Lower lobe of right lung (tissue), 2 donors: ENCODE data around the gene CEP128. TPM values are rescaled to one million over a fixed set of nuclear protein-coding genes. Genes with fewer than 3 reads are reported as not detected.
"Not testable (repeated sequence)": the region's sequence is repeated elsewhere in the genome, so short reads cannot be mapped to it uniquely, and the experiment has no call there.

Source experiments
- ATAC-seq, 2 donors: fragments of 200-7000 bp; cut with Tn5 transposase; one replicate each; pipeline ENCODE4 v1.9.1; 2020 to 2022; ENCODE audit warnings: mild to moderate bottlenecking in 2 of 2, moderate library complexity in 2 of 2
- DNase-seq: peaks from one replicate; pipeline ENCODE4 v3.0.0-alpha.2; 2020
- H3K27ac ChIP-seq: fragments of 200-600 bp; one replicate; pipeline ENCODE4 v1.8.0; 2022
- H3K27me3 ChIP-seq: fragments of 200-600 bp; one replicate; pipeline ENCODE4 v1.8.0; 2022; ENCODE audit warnings: low read depth
- H3K36me3 ChIP-seq: fragments of 200-600 bp; one replicate; pipeline ENCODE4 v1.8.0; 2022; ENCODE audit warnings: mild to moderate bottlenecking
- H3K4me1 ChIP-seq: fragments of 200-600 bp; one replicate; pipeline ENCODE4 v1.8.0; 2022
- H3K4me3 ChIP-seq: fragments of 200-600 bp; one replicate; pipeline ENCODE4 v1.8.0; 2022; ENCODE audit warnings: mild to moderate bottlenecking
- H3K9me3 ChIP-seq: fragments of 200-600 bp; one replicate; pipeline ENCODE4 v1.8.0; 2022
- intact Hi-C: fragments of 100-400 bp; cut with DNase I; formaldehyde crosslinking; loops from one replicate; pipeline ENCODE4 v1.11.0; 2022
- total RNA-seq: library from RNA; stranded (reverse); fragmentation: NEBNext Ultra II Directional; extraction: Animal tissue kit (Norgen Biotek cat#: 25700); gene quantifications from one replicate; pipeline ENCODE4 v1.2.1, GENCODE V29; 2021
- TF ChIP-seq, protein P1 (sequence below): fragments of 200-600 bp; IDR thresholded peaks from one replicate; pipeline ENCODE4 v1.8.0; 2022; ENCODE audit warnings: antibody characterized with exemption, mild to moderate bottlenecking
- donor health status: DM: no; HTN: yes; CAD: no; lungs with severe emphysema.

CEP128 gene
- total RNA-seq, 1 donor from 2014 or later: 11.5 TPM

DNA sequence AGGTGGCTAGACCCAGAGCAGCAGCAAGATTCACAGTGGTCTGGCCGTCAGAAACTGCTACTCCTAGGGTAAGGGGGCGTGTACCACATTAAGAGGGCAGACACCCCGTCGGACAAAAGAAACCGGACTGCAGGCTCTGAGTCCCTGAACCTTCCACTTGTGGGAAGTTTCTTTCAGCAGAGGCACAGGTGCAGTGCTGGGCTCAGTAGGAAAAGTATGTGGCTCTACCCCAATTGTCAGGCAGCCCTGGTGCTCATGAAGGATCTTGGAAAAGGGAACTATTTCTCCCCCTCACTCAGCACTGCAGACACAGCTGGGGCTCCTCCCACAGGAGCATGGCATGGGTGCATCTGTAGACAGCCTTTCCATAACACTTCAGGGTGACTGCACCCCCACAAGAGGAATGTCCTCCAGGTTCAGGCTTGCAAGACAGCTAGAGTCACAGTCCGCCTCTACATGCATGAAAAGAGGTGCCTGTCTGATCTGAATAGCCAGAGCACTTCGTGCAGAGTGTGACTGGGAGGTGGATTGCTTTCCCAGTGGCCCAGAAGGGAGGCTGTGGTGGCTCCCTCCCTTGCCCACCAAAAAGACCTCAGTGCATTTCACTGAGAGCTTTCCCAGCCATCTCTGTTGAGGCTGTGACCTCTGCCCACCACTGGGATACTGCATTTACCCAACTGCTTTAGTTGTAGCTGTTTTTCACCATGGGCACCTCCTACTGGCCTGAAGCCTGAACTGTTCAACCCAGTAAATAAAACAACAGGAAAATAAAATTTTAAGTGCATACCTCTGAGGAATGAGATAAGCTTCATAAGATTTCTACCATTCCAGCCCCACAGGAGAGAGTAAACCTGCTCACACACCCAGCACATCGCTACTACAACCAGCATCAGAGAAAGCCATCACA lies 14.2 kb downstream of the CEP128 start:
- Histone ChIP-seq H3K4me1 (no peaks in the 10 kb centered on the region), H3K27ac (no peak overlapping the region), H3K9me3 (no peaks in the 10 kb centered on the region), H3K36me3 (no peaks in the 10 kb centered on the region), H3K4me3 (no peak overlapping the region), H3K27me3 (no peaks in the 10 kb centered on the region)
- TF ChIP-seq, protein P1, sequence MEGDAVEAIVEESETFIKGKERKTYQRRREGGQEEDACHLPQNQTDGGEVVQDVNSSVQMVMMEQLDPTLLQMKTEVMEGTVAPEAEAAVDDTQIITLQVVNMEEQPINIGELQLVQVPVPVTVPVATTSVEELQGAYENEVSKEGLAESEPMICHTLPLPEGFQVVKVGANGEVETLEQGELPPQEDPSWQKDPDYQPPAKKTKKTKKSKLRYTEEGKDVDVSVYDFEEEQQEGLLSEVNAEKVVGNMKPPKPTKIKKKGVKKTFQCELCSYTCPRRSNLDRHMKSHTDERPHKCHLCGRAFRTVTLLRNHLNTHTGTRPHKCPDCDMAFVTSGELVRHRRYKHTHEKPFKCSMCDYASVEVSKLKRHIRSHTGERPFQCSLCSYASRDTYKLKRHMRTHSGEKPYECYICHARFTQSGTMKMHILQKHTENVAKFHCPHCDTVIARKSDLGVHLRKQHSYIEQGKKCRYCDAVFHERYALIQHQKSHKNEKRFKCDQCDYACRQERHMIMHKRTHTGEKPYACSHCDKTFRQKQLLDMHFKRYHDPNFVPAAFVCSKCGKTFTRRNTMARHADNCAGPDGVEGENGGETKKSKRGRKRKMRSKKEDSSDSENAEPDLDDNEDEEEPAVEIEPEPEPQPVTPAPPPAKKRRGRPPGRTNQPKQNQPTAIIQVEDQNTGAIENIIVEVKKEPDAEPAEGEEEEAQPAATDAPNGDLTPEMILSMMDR: no peak
- DNase-seq (no peak), ATAC-seq (no peak)
- intact Hi-C loops: no loop called here

DNA sequence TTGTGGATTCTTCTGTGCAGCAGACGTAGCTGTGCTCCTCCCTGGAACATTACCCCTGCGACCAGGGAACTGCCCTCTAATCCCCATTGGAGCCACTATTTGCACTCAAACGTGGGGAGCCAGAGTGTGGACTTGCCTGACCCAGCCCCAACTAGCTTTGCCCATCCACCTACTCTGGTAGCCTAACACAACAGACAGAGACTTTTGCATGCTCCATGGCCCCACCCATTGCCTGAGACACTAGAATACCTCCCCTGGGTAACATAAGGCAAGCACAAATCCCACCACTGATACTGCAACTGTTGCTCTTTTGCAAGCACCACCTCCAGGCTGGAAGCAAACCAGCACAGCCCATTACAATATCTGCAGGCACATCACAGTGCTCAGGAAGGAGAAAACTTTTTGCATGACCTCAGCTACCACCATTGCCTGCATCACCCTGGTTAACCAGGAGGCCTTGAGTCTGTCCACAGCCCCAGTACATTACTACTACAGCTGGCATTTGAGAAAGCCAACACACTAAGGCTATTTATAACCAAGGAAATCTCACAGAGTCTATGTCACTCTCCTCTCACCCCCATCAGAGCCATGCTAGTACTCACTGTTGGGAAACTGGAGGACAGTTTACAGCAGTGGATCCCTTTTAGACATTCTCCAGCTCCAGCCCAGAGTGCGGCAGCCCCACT lies 15.0 kb downstream of the CEP128 start:
- TF ChIP-seq, protein P1: no peak
- intact Hi-C loops: no loop called here
- H3K4me3 ChIP-seq: no peak overlapping the region
- no peaks in the 10 kb centered on the region for H3K4me1 ChIP-seq
- no peak overlapping the region for H3K27ac ChIP-seq
- DNase-seq (no peak), ATAC-seq (no peak)
- no peaks in the 10 kb centered on the region for H3K36me3 ChIP-seq
- no peaks in the 10 kb centered on the region for H3K27me3 ChIP-seq
- no peaks in the 10 kb centered on the region for H3K9me3 ChIP-seq

DNA sequence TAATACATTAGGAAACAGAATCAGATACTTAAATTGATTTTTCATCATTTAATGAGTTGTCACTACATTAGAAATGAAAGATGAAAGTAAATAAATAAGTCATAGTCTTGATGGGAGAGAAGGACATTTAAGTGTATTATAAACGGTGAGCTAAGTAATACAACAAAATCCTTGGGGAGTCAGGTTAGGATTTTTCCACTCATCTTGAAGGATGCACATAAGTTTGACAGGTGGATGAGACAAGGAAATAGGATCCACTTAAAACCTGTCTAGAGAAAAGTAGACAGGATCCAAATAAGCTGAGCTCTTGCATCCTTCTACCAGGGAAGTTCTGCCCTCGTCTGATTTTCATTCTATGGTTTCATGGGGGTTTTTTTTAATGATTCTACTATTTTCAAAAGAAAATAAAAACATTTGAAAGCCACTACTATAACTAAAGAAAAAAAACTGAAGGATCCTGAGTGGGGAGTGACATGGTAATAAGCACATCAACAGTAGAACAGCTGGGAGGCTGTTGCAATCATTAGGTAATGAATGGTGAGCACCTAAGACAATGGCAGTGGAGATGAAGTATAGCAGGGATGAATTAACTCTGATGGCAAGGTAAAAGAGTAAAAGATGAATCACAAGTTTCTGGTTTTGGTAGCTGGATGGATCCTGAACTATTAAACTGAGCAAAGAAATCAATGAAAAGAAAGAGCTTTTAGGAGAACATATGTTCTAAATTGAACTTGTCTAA lies 17.0 kb downstream of the CEP128 start:
- no peaks in the 10 kb centered on the region for H3K9me3 ChIP-seq
- TF ChIP-seq, protein P1: no peak
- no peak overlapping the region for H3K4me3 ChIP-seq
- no peaks in the 10 kb centered on the region for H3K4me1 ChIP-seq
- intact Hi-C loops: no loop called here
- H3K27ac ChIP-seq: no peak overlapping the region
- H3K27me3 ChIP-seq: no peaks in the 10 kb centered on the region
- ATAC-seq (no peak), DNase-seq (no peak)
- H3K36me3 ChIP-seq: no peaks in the 10 kb centered on the region

DNA sequence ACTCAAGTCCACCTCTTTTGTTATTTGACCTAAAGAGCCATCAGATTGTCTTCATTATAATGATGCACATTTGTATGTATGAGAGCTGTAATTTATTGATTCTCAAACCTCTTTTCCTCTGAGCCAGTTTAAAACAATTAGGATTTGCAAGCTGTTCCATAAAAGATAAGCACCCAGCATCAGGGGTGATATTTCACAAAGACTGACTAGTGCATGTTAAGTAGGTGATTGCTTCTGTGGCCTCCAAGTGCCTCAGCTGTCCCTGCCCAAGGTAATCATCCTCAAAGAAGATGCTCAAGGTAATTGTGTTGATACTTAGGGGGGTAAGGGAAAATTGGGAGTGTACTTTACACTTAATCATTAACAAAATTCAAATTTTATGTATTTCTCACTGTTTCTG lies 18.2 kb downstream of the CEP128 start:
- Histone ChIP-seq H3K27me3 (no peaks in the 10 kb centered on the region), H3K9me3 (no peaks in the 10 kb centered on the region), H3K36me3 (no peaks in the 10 kb centered on the region), H3K27ac (no peak overlapping the region), H3K4me3 (no peak overlapping the region), H3K4me1 (no peaks in the 10 kb centered on the region)
- intact Hi-C loops: no loop called here
- ATAC-seq: no peak
- DNase-seq: no peak
- TF ChIP-seq, protein P1: no peak

DNA sequence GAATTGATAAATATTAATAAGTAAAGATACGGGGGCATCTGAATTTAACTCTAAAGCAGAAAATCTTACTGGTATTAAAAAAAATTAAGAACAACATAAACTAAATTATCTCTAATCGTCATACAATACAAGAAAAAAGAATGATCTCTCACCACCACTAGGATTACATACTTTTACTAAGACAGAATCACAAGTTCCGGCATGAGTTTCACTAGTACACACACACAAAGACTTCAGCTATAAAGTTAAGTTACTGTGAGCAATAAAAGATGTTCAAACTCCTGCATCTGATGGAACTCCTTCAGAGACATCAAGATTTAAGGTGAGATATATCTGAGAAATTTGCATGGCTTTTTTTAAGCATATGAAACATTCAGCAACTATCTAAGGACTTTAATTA lies 21.9 kb downstream of the CEP128 start:
- TF ChIP-seq, protein P1: no peak
- H3K9me3 ChIP-seq: no peaks in the 10 kb centered on the region
- H3K36me3 ChIP-seq: peaks cover 13% of the 10 kb centered on the region
- intact Hi-C loops: no loop called here
- no peak overlapping the region for H3K4me3 ChIP-seq
- H3K27me3 ChIP-seq: no peaks in the 10 kb centered on the region
- ATAC-seq (no peak), DNase-seq (no peak)
- no peak overlapping the region for H3K27ac ChIP-seq
- no peaks in the 10 kb centered on the region for H3K4me1 ChIP-seq

DNA sequence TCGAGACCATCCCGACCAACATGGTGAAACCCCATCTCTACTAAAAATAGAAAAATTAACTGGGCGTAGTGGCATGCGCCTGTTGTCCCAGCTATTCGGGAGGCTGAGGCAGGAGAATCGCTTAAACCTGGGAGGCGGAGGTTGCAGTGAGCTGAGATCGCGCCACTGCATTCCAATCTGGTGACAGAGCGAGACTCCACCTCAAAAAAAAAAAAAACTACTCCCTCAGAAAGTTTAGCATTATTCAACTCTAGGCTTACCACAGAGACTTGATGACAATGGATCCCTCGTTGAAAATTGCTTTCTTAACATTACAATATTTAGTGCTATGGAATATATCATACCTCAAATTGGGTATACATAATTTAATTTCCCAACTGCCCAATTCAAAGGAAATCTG lies 29.5 kb downstream of the CEP128 start:
- DNase-seq, H3K4me3 ChIP-seq, H3K9me3 ChIP-seq, H3K27ac ChIP-seq, ATAC-seq, H3K27me3 ChIP-seq, intact Hi-C loops, H3K4me1 ChIP-seq: not testable (repeated sequence)
- peaks cover 13% of the 10 kb centered on the region for H3K36me3 ChIP-seq
